Activated T-cell treated with anti-CD3 and anti-CD28 coated beads for 4 hours (primary cell): ENCODE data around the gene KRTAP4-1.
"Not testable (repeated sequence)": the region's sequence is repeated elsewhere in the genome, so short reads cannot be mapped to it uniquely, and the experiment has no call there.

ENCODE experiments used
- DNase-seq: peaks from one replicate; pipeline ENCODE4 v3.0.0-alpha.2; 2020

Gene KRTAP4-1

GRCh38 chr17:41168121-41168520 lies 16.6 kb downstream of the KRTAP4-1 start, which contains the start of gene KRTAP4-3:
TSS of gene KRTAP4-3 (minus strand) at chr17:41168221. CDS start at chr17:41168172, 49 bp downstream.
- no peak for DNase-seq

GRCh38 chr17:41167561-41167960 lies 17.1 kb downstream of the KRTAP4-1 start:
- DNase-seq: no peak

- no peak for DNase-seq
Measured at GRCh38 chr17:41163828-41164227, 20.9 kb downstream of the KRTAP4-1 start.

- no peak for DNase-seq
Measured at GRCh38 chr17:41160648-41161047, 24.1 kb downstream of the KRTAP4-1 start, which contains the start of gene KRTAP4-4. TSS of gene KRTAP4-4 (minus strand) at chr17:41160748. CDS start at chr17:41160691, 57 bp downstream.

- not testable (repeated sequence) for DNase-seq
Measured at GRCh38 chr17:41160190-41160589, 24.5 kb downstream of the KRTAP4-1 start.

GRCh38 chr17:41153856-41154255 lies 30.9 kb downstream of the KRTAP4-1 start:
- no peak for DNase-seq

- no peak for DNase-seq
Measured at GRCh38 chr17:41151525-41151924, 33.2 kb downstream of the KRTAP4-1 start.

GRCh38 chr17:41150026-41150425 lies 34.7 kb downstream of the KRTAP4-1 start:
- DNase-seq: no peak

GRCh38 chr17:41149652-41149985 lies 35.1 kb downstream of the KRTAP4-1 start, which contains the start of gene KRTAP4-5:
TSS of gene KRTAP4-5 (minus strand) at chr17:41149825. CDS start at chr17:41149767, 58 bp downstream.
- no peak for DNase-seq

GRCh38 chr17:41148971-41149651 lies 35.6 kb downstream of the KRTAP4-1 start:
- not testable (repeated sequence) for DNase-seq

GRCh38 chr17:41147531-41148204 lies 37.0 kb downstream of the KRTAP4-1 start:
- no peak for DNase-seq

- no peak for DNase-seq
Measured at GRCh38 chr17:41145261-41145660, 39.5 kb downstream of the KRTAP4-1 start.

GRCh38 chr17:41144846-41145245 lies 39.9 kb downstream of the KRTAP4-1 start:
- no peak for DNase-seq

GRCh38 chr17:41141361-41141760 lies 43.4 kb downstream of the KRTAP4-1 start:
- no peak for DNase-seq

GRCh38 chr17:41140360-41141131 lies 44.2 kb downstream of the KRTAP4-1 start, which contains the start of gene KRTAP4-6:
TSS of gene KRTAP4-6 (minus strand) at chr17:41140544. CDS start at chr17:41140487, 57 bp downstream.
- no peak for DNase-seq

GRCh38 chr17:41139865-41140264 lies 44.8 kb downstream of the KRTAP4-1 start:
- DNase-seq: not testable (repeated sequence)
